ENCODE results near the gene PLAC9.

PLAC9 gene

GRCh38 chr10:80158126-80158525 is 25.6 kb downstream of the PLAC9 start:
- no peak for TF ChIP-seq CTCF (conservative IDR thresholded peaks at IDR 0.05)
- H3K27ac ChIP-seq, result no peak overlapping the region

- no peak for TF ChIP-seq CTCF (conservative IDR thresholded peaks at IDR 0.05)
- no peak overlapping the region for H3K27ac ChIP-seq
Observed at GRCh38 chr10:80158598-80159127, 26.1 kb downstream of the PLAC9 start.

- H3K27ac ChIP-seq, result no peak overlapping the region
- TF ChIP-seq CTCF (conservative IDR thresholded peaks at IDR 0.05), result no peak
Observed at GRCh38 chr10:80159166-80159873, 26.8 kb downstream of the PLAC9 start.

- H3K27ac ChIP-seq, result no peak overlapping the region
- no peak for TF ChIP-seq CTCF (conservative IDR thresholded peaks at IDR 0.05)
Observed at GRCh38 chr10:80160361-80161320, 28.1 kb downstream of the PLAC9 start.

GRCh38 chr10:80161321-80162083 is 29.0 kb downstream of the PLAC9 start:
- peak; percentile 65 for TF ChIP-seq CTCF (conservative IDR thresholded peaks at IDR 0.05)
- no peak overlapping the region for H3K27ac ChIP-seq

GRCh38 chr10:80163741-80164341 is 31.3 kb downstream of the PLAC9 start:
- no peak overlapping the region for H3K27ac ChIP-seq
- no peak for TF ChIP-seq CTCF (conservative IDR thresholded peaks at IDR 0.05)
